Esophagus squamous epithelium (tissue), 5 donors: ENCODE results near the gene RCAN1. TPM values are rescaled to one million over a fixed set of nuclear protein-coding genes. Genes with fewer than 3 reads are reported as not detected.

Source experiments
- DNase-seq: peaks from one replicate; lab custom pipeline; 2025; lab: John Stamatoyannopoulos, UW
- H3K27ac ChIP-seq, 4 donors: fragments of 200-600 bp; sonication (generic); one replicate each; pipeline ENCODE4 v1.5.1; 2016 to 2019; ENCODE audit warnings: mild to moderate bottlenecking in 1 of 4
- H3K27me3 ChIP-seq, 4 donors: fragments of 200-600 bp; sonication (generic); 1 replicate in 3 of 4; 2 replicates in 1 of 4; pipeline versions ENCODE4 v1.5.1 to v1.6.0; 2017 to 2021; ENCODE audit warnings: antibody characterized with exemption in 1 of 4
- H3K36me3 ChIP-seq, 3 donors: fragments of 200-600 bp; sonication (generic); one replicate each; pipeline ENCODE4 v1.5.1; 2016 to 2019
- H3K4me1 ChIP-seq, 3 donors: fragments of 200-600 bp; sonication (generic); one replicate each; pipeline ENCODE4 v1.5.1; 2017 to 2019
- H3K4me3 ChIP-seq, 4 donors: fragments of 200-600 bp; sonication (generic); 1 replicate in 3 of 4; 2 replicates in 1 of 4; pipeline ENCODE4 v1.5.1; 2016 to 2019; ENCODE audit warnings: mild to moderate bottlenecking in 2 of 4, moderate library complexity in 1 of 4
- H3K9me3 ChIP-seq, 3 donors: fragments of 200-600 bp; sonication (generic); one replicate each; pipeline ENCODE4 v1.5.1; 2016 to 2019
- POLR2A ChIP-seq, 4 donors: fragments of 450-650 bp; IDR thresholded peaks; one replicate each; pipeline ENCODE4 v1.6.1; 2017; ENCODE audit warnings: antibody characterized with exemption in 4 of 4, mild to moderate bottlenecking in 4 of 4, moderate library complexity in 3 of 4
- WGBS, 2 donors: methylation state at CpG; one replicate each; pipeline ENCODE4 v1.1.5; 2018; 5-methylcytosine and 5-hydroxymethylcytosine counted together
- intact Hi-C: fragments of 100-400 bp; cut with DNase I; formaldehyde crosslinking; loops from one replicate; pipeline ENCODE4 v1.15.0; 2022
- total RNA-seq, 4 donors: library from RNA; depleted of rRNA; stranded (reverse); fragments of >200 nt; gene quantifications; one replicate each; pipeline ENCODE4 v1.1.0, GENCODE V29; 2016
- TF ChIP-seq, protein P1 (sequence below), 6 experiments: fragments of 450-650 bp in 4 of 6; fragments of 200-600 bp in 2 of 6; sonication (generic) in 2 of 6; IDR thresholded peaks; one replicate each; pipeline ENCODE4 v1.5.1; 2016 to 2019; ENCODE audit warnings: antibody characterized with exemption in 6 of 6, mild to moderate bottlenecking in 4 of 6, moderate library complexity in 4 of 6
- donor health status: DM: yes; HTN: yes; CAD: no.

RCAN1 gene
- total RNA-seq, 4 donors from 2014 or later: 12.4 to 21.0 (median 17.0) TPM

DNA sequence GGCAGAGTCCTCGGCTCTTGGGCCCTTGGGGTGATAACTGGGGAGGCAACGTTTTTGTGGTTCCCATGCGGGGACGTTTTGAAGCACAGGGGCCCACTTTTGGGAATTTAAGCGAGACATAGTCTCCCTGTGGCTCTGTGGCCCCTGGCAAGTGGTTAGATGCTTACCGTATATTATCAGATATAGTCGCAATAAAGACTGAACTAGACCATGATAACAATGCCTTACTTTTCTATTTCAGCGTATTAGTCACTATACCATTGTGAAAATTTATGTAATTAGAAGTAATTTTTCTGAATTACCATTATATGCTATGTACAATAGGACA, 538 bp upstream of the RCAN1 start:
- DNase-seq: no peak
- TF ChIP-seq, protein P1, sequence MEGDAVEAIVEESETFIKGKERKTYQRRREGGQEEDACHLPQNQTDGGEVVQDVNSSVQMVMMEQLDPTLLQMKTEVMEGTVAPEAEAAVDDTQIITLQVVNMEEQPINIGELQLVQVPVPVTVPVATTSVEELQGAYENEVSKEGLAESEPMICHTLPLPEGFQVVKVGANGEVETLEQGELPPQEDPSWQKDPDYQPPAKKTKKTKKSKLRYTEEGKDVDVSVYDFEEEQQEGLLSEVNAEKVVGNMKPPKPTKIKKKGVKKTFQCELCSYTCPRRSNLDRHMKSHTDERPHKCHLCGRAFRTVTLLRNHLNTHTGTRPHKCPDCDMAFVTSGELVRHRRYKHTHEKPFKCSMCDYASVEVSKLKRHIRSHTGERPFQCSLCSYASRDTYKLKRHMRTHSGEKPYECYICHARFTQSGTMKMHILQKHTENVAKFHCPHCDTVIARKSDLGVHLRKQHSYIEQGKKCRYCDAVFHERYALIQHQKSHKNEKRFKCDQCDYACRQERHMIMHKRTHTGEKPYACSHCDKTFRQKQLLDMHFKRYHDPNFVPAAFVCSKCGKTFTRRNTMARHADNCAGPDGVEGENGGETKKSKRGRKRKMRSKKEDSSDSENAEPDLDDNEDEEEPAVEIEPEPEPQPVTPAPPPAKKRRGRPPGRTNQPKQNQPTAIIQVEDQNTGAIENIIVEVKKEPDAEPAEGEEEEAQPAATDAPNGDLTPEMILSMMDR (IDR thresholded peaks at IDR 0.05): no peak
- no peak for TF ChIP-seq POLR2A (IDR thresholded peaks at IDR 0.05)

DNA sequence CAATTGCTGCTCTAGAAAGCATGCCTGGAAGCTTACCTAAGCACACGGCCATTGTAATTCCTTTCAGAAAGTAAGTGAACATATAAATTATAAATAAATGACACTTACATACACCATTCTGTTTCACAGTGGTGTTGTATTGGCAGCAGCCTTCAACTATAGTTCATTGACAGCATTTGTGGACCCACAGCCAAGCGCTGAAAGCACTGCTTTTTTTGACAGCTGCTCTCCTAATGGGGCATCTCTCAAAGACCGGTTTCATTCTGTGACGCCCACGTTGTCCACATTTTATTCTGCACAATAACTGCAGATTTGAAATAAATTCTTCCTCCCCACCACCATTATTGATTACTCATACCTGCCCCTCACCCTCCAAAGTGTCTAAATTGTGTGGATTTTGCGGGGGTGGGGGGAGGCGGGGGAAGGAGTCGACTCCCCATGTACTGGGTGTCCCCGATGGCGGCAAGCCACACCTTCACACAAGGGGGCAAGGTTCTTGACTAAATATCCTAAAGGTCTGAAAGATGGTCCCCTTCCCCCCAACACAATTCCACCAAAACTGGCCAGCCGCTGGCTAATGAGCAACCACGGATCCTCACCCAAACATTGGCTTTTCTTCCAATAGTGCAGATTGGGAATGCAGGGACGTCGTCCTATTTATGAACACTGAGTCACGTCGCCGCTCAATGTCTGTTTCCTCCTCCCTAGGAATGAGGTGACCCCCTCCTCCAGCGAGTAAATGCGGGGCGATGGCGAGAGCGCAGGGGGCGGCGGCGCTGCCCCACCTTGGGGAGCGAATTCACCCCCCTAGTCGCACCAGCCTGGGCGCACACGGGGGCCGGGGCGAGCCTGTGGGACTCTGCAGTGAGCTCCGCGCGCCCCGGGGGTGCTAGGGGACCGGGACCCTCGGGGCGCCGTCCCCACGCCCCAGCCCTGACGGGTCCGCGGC, 960 bp downstream of the RCAN1 start:
- no peak for DNase-seq
- WGBS, 2 donors: 21 to 26% methylated on average over 12 to 14 of the region's 43 CpGs
- no peaks in the 10 kb centered on the region for H3K27me3 ChIP-seq
- H3K27ac ChIP-seq: peak overlapping the region; percentile 86 to 94 (median 88)
- TF ChIP-seq POLR2A (IDR thresholded peaks at IDR 0.05): no peak
- TF ChIP-seq, protein P1 (IDR thresholded peaks at IDR 0.05): no peak
- peak overlapping the region; percentile 73 to 96 (median 93) for H3K4me3 ChIP-seq
- H3K9me3 ChIP-seq: no peaks in the 10 kb centered on the region
- intact Hi-C loops: no loop called here
- no peaks in the 10 kb centered on the region for H3K36me3 ChIP-seq
- H3K4me1 ChIP-seq: peaks cover 11 to 31% (median 16%) of the 10 kb centered on the region in 3 donors

More for the DNA sequence above, 538 bp upstream of the RCAN1 start:
- Histone ChIP-seq H3K9me3 (no peaks in the 10 kb centered on the region), H3K4me3 (peak overlapping the region; percentile 73 to 96 (median 93)), H3K4me1 (peaks cover 11 to 31% (median 16%) of the 10 kb centered on the region in 3 donors), H3K27ac (peak overlapping the region; percentile 86 to 94 (median 88)), H3K27me3 (no peaks in the 10 kb centered on the region), H3K36me3 (no peaks in the 10 kb centered on the region)
- intact Hi-C loops: no loop called here
- WGBS, 2 donors: 1 to 5% methylated on average over 3 to 5 of the region's 8 CpGs

DNA sequence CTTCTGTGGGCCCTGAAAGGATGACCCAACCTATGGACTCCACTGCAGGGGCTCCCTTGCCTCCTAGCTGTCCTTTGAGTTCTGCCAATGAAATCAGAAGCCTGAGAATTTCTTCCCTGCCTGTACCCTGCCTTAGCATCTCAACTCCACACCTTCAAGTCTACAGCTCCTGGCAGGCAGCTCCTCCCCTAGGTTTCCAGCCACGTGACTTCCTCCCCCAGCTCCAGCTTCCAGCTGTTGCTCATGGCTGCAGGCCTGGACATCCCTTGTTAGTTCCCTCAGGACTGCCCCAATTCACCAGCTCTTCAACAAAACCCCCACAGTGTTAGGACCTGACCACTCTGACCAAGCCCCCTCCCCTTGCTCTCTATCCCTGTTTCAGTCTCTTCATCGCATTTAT, 2.4 kb downstream of the RCAN1 start:
- 81 to 89% methylated on average over 2 of the region's 2 CpGs for WGBS, 2 donors
- H3K4me3 ChIP-seq: no peak overlapping the region
- intact Hi-C loops: no loop called here
- H3K36me3 ChIP-seq: no peaks in the 10 kb centered on the region
- DNase-seq: no peak
- H3K27ac ChIP-seq: no peak overlapping the region
- H3K27me3 ChIP-seq: no peaks in the 10 kb centered on the region
- H3K4me1 ChIP-seq: peaks cover 11 to 31% (median 16%) of the 10 kb centered on the region in 3 donors
- TF ChIP-seq, protein P1 (IDR thresholded peaks at IDR 0.05): no peak
- no peak for TF ChIP-seq POLR2A (IDR thresholded peaks at IDR 0.05)
- no peaks in the 10 kb centered on the region for H3K9me3 ChIP-seq

DNA sequence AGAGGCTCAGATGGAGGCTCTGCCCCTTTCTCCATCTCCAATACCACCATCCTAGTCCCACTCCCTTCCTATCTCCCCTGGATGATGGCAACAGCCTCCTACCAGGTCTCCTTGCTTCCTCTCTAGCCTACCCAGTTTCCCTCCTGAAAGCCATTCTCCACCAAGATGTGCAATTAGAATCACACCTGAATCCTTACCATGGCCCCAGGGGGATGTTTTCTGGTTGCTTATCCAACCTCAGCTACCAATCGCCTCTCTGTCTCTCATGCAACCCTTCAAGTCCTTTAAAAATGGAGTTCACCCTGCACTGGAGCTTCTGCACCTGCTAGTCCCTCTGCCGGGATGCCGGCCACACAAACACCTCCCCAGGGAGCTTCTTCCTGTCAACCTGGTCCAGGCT, 2.9 kb downstream of the RCAN1 start:
- WGBS, 2 donors: 88 to 89% methylated on average over 3 of the region's 3 CpGs
- TF ChIP-seq, protein P1 (IDR thresholded peaks at IDR 0.05): no peak
- no peak for TF ChIP-seq POLR2A (IDR thresholded peaks at IDR 0.05)
- Histone ChIP-seq H3K27ac (no peak overlapping the region), H3K4me1 (peaks cover 11 to 31% (median 16%) of the 10 kb centered on the region in 3 donors), H3K9me3 (no peaks in the 10 kb centered on the region), H3K36me3 (no peaks in the 10 kb centered on the region), H3K4me3 (no peak overlapping the region), H3K27me3 (no peaks in the 10 kb centered on the region)
- no peak for DNase-seq
- intact Hi-C loops: no loop called here

DNA sequence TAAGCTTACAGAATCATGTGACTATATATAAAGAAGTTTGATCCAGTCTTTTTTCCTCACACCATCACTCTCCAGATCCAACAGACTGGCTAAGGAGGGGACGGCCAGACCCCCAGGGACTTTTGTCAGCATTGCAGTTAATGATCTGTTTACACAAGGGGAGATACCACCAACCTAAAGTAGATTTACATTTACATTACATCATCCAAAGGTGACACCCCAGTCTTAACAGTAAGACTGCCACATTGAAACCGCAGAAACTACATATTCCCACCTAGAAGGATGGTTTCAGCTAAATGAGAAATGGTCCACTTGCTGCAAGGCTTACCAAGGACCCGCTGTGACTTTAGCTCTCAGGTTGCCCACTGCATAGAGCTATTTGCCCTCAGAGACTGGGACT, 3.4 kb downstream of the RCAN1 start:
- H3K4me3 ChIP-seq: no peak overlapping the region
- DNase-seq: no peak
- H3K27ac ChIP-seq: no peak overlapping the region
- H3K27me3 ChIP-seq: no peaks in the 10 kb centered on the region
- intact Hi-C loops: no loop called here
- 88 to 95% methylated on average over 3 of the region's 3 CpGs for WGBS, 2 donors
- TF ChIP-seq, protein P1 (IDR thresholded peaks at IDR 0.05): no peak
- TF ChIP-seq POLR2A (IDR thresholded peaks at IDR 0.05): no peak
- no peaks in the 10 kb centered on the region for H3K9me3 ChIP-seq
- H3K36me3 ChIP-seq: no peaks in the 10 kb centered on the region
- peaks cover 11 to 31% (median 16%) of the 10 kb centered on the region in 3 donors for H3K4me1 ChIP-seq
